K562 (cell line): Measurements from ENCODE around the gene PRICKLE3. TPM values are rescaled to one million over a fixed set of nuclear protein-coding genes. Genes with fewer than 3 reads are reported as not detected.
A peak's percentile ranks its signal among the peaks of the same experiment; 100 is the strongest.

Experiments
- BHLHE40 ChIP-seq: IDR thresholded peaks from 2 replicates; pipeline ENCODE4 v1.6.1; 2011; ENCODE audit warnings: low read length, improper control_type of control experiment
- CAMTA2 ChIP-seq: fragments of 250-450 bp; sonication (Bioruptor Pico); conservative IDR thresholded peaks from 2 replicates; pipeline ENCODE4 v1.5.1; 2022
- CBX1 ChIP-seq: sonication (generic); IDR thresholded peaks from 2 replicates; pipeline ENCODE4 v1.6.1; 2016; ENCODE audit warnings: antibody characterized with exemption, low read depth, mild to moderate bottlenecking
- CBX8 ChIP-seq: fragments of 200-600 bp; sonication (generic); IDR thresholded peaks from 2 replicates; pipeline ENCODE4 v1.6.1; 2012; ENCODE audit warnings: borderline replicate concordance, mixed run types, low read depth, mild to moderate bottlenecking, moderate library complexity, mixed read lengths, low read length, control low read depth, inconsistent platforms; ENCODE audit not compliant: poor library complexity, severe bottlenecking; ENCODE audit errors: extremely low read depth
- CCNT2 ChIP-seq: IDR thresholded peaks from 2 replicates; pipeline ENCODE4 v1.6.1; 2011; ENCODE audit warnings: borderline replicate concordance, low read depth, mild to moderate bottlenecking, moderate library complexity, mixed read lengths, low read length; ENCODE audit not compliant: insufficient read length; ENCODE audit errors: extremely low read depth
- CSDE1 ChIP-seq, 2 experiments: fragments of 450-650 bp; IDR thresholded peaks; 2 replicates each; pipeline ENCODE4 v1.6.1; 2016; ENCODE audit warnings: mild to moderate bottlenecking in 1 of 2
- EP300 ChIP-seq: IDR thresholded peaks from 2 replicates; pipeline ENCODE4 v1.6.1; 2012; ENCODE audit warnings: low read length, improper control_type of control experiment
- ESRRB ChIP-seq: fragments of 250-450 bp; sonication (Bioruptor Pico); IDR thresholded peaks from 2 replicates; pipeline ENCODE4 v1.5.0; 2020; ENCODE audit warnings: mild to moderate bottlenecking, moderate library complexity, borderline replicate concordance
- ETV1 ChIP-seq: fragments of 450-650 bp; conservative IDR thresholded peaks from 2 replicates; pipeline ENCODE4 v1.6.1; 2016; ENCODE audit warnings: missing genetic modification characterization, control low read depth, low read depth, missing compliant biosample characterization
- FOS ChIP-seq: IDR thresholded peaks from 3 replicates; pipeline ENCODE4 v1.6.1; 2011; ENCODE audit not compliant: insufficient read length; ENCODE audit errors: extremely low read depth
- FOXA3 ChIP-seq, 2 experiments: fragments of 450-650 bp in 1 of 2; sonication (generic) in 1 of 2; formaldehyde crosslinking; IDR thresholded peaks in 1 of 2; conservative IDR thresholded peaks in 1 of 2; 2 replicates each; pipeline versions ENCODE4 v1.4.0 to v1.8.0; 2020 to 2022; ENCODE audit warnings: mild to moderate bottlenecking in 2 of 2, missing genetic modification reagents in 1 of 2
- HMGN3 ChIP-seq: IDR thresholded peaks from 2 replicates; pipeline ENCODE4 v1.6.1; 2011; ENCODE audit warnings: borderline replicate concordance, low read depth, mild to moderate bottlenecking, mixed read lengths, low read length; ENCODE audit not compliant: insufficient read length; ENCODE audit errors: extremely low read depth
- KDM5B ChIP-seq: fragments of 200-600 bp; sonication (generic); IDR thresholded peaks from 2 replicates; pipeline ENCODE4 v1.6.1; 2012; ENCODE audit warnings: low read depth, mild to moderate bottlenecking, moderate library complexity, low read length, control low read depth, inconsistent platforms; ENCODE audit not compliant: insufficient replicate concordance
- LEF1 ChIP-seq: fragments of 450-650 bp; IDR thresholded peaks from 2 replicates; pipeline ENCODE4 v1.6.1; 2016; ENCODE audit warnings: mild to moderate bottlenecking
- MAFF ChIP-seq: IDR thresholded peaks from 2 replicates; pipeline ENCODE4 v1.6.1; 2012; ENCODE audit warnings: low read length, improper control_type of control experiment
- RBBP5 ChIP-seq: fragments of 200-600 bp; sonication (generic); IDR thresholded peaks from 2 replicates; pipeline ENCODE4 v1.6.1; 2012; ENCODE audit warnings: borderline replicate concordance, mild to moderate bottlenecking, low read length, control low read depth, inconsistent platforms; ENCODE audit not compliant: insufficient read depth, poor library complexity, severe bottlenecking
- RBM15 ChIP-seq: fragments of 200-400 bp; formaldehyde crosslinking; IDR thresholded peaks from 2 replicates; pipeline ENCODE4 v1.6.1; 2018; ENCODE audit warnings: mild to moderate bottlenecking, low read length, moderate library complexity; ENCODE audit not compliant: insufficient read depth
- SIN3B ChIP-seq: fragments of 450-650 bp; IDR thresholded peaks from 2 replicates; pipeline ENCODE4 v1.6.1; 2017; ENCODE audit warnings: low read depth, mild to moderate bottlenecking, moderate library complexity
- SMARCC2 ChIP-seq: fragments of 450-650 bp; IDR thresholded peaks from 2 replicates; pipeline ENCODE4 v1.6.1; 2017; ENCODE audit warnings: antibody characterized with exemption, moderate library complexity, mild to moderate bottlenecking, low read depth
- TSC22D4 ChIP-seq: fragments of 450-650 bp; IDR thresholded peaks from 2 replicates; pipeline ENCODE4 v1.6.1; 2016; ENCODE audit warnings: missing genetic modification characterization, missing biosample characterization, control low read depth
- ZNF561 ChIP-seq: fragments of 450-650 bp; formaldehyde crosslinking; conservative IDR thresholded peaks from 2 replicates; pipeline ENCODE4 v1.4.0; 2020; ENCODE audit warnings: mild to moderate bottlenecking, moderate library complexity
- ZNF696 ChIP-seq: fragments of 250-450 bp; sonication (Bioruptor Pico); conservative IDR thresholded peaks from 2 replicates; pipeline ENCODE4 v1.4.0; 2020; ENCODE audit warnings: mild to moderate bottlenecking, moderate library complexity
- polyA plus RNA-seq, 8 experiments: library from polyadenylated mRNA; depleted of rRNA in 4 of 8; stranded (reverse) in 5 of 8; unstranded in 3 of 8; fragments of >200 nt; fragmentation: Nextera tagmentation in 2 of 8; fragmentation: Illumina TruSeq in 1 of 8; extraction: Ambion mirVana in 2 of 8; extraction: Trizol in 1 of 8; gene quantifications; 2 replicates each; pipeline versions ENCODE4 v1.2.1 to v1.2.3, GENCODE V29; 2011 to 2014; ENCODE audit warnings: inconsistent platforms in 1 of 8, missing spikeins in 1 of 8
- total RNA-seq, 7 experiments: library from RNA; depleted of rRNA in 6 of 7; stranded (reverse); fragments of >200 nt in 6 of 7; fragmentation: Illumina TruSeq in 2 of 7; extraction: Trizol in 2 of 7; gene quantifications; 2 replicates each; pipeline versions ENCODE4 v1.2.1 to v1.2.3, GENCODE V29; 2011 to 2021; ENCODE audit warnings: low replicate concordance in 1 of 7
- TF ChIP-seq, protein P1 (sequence below), 3 experiments: IDR thresholded peaks in 2 of 3; conservative IDR thresholded peaks in 1 of 3; 2 replicates each; pipeline ENCODE4 v1.5.1; 2011 to 2012; ENCODE audit warnings: low read length in 3 of 3, mild to moderate bottlenecking in 3 of 3, control low read depth in 2 of 3, improper control_type of control experiment in 1 of 3, inconsistent platforms in 1 of 3, low read depth in 1 of 3, mixed read lengths in 1 of 3, moderate library complexity in 1 of 3; ENCODE audit not compliant: insufficient read depth in 2 of 3
- TF ChIP-seq, protein P2 (sequence below): fragments of 250-450 bp; sonication (Bioruptor Pico); IDR thresholded peaks from 2 replicates; pipeline ENCODE4 v1.8.0; 2022; ENCODE audit warnings: inconsistent platforms

The PRICKLE3 gene
- total and polyA plus RNA-seq, 9 of the 15 experiments (the other 6 are each of a cell fraction or from before 2014, with no cell fraction given), result 1.1 to 44.3 (median 14.0) TPM

DNA sequence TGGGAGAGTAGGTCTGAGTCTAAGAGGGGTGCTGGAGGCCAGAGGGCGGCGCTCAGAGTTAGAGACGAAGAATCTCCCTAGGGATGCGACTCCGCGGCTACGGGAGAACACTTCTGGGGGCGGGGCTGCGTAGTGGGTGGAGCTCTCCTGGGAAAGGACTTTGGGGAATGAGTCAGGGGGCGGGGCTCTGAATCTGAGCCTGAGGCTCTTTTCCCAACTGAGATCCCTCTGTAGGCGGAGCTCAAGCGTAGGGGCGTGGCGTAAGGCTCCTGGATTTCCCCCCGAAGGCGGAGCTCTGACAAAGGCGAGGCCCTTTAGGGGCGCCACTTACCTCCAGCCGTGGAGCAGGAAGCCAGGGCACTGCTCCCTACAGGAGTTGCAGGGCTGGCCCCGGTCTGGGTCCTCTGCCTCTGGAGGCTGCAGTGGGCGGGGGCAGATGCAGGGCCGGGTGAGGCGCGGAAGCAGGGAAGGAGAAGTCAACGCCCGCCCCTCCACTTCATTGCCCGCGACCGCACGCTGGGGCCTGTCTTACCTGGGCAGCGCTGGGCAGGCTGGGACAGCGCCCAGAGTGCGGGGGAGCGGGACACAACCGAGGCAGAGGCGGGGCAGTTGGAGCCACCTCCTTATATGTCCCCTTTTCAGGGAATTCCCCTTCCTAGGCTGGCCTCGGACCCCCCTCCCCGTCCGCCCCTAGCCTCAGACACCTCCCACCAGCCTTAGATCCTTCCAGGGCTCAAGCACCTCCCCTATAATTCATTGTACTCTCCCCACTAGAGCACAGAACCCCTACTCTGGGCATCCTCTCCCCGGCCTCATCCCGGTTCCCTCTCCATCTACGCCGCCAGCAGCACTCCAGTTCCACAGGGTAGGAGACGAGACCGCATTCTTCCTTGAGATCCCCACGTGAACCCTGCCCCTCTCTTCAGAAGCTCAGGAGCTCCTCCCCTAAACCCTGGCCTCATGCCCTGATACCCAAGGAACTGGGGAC is 1.6 kb downstream of the PRICKLE3 start (continued):
- TF ChIP-seq LEF1 (no peak), KDM5B (peak; percentile 17), RBM15 (no peak), BHLHE40 (no peak), RBBP5 (peak; percentile 29), SIN3B (no peak), ZNF561 (no peak), TSC22D4 (no peak), ZNF696 (CRISPR knock-in tag) (no peak), CBX1 (no peak), SMARCC2 (no peak), CSDE1 (IDR thresholded peaks at IDR 0.05) (no peak), CCNT2 (peak; percentile 19), EP300 (no peak), CAMTA2 (CRISPR knock-in tag) (no peak), FOXA3 (CRISPR knock-in tag; conservative IDR thresholded peaks at IDR 0.05 in 1 of 2, IDR thresholded peaks at IDR 0.05 in 1 of 2) (no peak), FOS (no peak), CBX8 (no peak), HMGN3 (peak; percentile 67), ESRRB (CRISPR knock-in tag) (no peak), ETV1 (tag) (no peak), MAFF (no peak)
- TF ChIP-seq, protein P1, sequence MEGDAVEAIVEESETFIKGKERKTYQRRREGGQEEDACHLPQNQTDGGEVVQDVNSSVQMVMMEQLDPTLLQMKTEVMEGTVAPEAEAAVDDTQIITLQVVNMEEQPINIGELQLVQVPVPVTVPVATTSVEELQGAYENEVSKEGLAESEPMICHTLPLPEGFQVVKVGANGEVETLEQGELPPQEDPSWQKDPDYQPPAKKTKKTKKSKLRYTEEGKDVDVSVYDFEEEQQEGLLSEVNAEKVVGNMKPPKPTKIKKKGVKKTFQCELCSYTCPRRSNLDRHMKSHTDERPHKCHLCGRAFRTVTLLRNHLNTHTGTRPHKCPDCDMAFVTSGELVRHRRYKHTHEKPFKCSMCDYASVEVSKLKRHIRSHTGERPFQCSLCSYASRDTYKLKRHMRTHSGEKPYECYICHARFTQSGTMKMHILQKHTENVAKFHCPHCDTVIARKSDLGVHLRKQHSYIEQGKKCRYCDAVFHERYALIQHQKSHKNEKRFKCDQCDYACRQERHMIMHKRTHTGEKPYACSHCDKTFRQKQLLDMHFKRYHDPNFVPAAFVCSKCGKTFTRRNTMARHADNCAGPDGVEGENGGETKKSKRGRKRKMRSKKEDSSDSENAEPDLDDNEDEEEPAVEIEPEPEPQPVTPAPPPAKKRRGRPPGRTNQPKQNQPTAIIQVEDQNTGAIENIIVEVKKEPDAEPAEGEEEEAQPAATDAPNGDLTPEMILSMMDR (IDR thresholded peaks at IDR 0.05 in 2 of 3, conservative IDR thresholded peaks at IDR 0.05 in 1 of 3; ENCODE audit: insufficient read depth in 2 of 3, low read depth in 1 of 3, low read length in 3 of 3), result peak in 2 of 3 experiments; percentile 9 to 14; a peak in 3 of 6 replicates
- TF ChIP-seq, protein P2, sequence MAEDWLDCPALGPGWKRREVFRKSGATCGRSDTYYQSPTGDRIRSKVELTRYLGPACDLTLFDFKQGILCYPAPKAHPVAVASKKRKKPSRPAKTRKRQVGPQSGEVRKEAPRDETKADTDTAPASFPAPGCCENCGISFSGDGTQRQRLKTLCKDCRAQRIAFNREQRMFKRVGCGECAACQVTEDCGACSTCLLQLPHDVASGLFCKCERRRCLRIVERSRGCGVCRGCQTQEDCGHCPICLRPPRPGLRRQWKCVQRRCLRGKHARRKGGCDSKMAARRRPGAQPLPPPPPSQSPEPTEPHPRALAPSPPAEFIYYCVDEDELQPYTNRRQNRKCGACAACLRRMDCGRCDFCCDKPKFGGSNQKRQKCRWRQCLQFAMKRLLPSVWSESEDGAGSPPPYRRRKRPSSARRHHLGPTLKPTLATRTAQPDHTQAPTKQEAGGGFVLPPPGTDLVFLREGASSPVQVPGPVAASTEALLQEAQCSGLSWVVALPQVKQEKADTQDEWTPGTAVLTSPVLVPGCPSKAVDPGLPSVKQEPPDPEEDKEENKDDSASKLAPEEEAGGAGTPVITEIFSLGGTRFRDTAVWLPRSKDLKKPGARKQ, result no peak
